NCI-H1694 treated with DMSO at 0.1 percent for 48 hours (cell line): ENCODE data around the gene PRPSAP1.

Source experiments
- DNase-seq: peaks from one replicate; lab custom pipeline; 2025; lab: John Stamatoyannopoulos, UW

PRPSAP1 gene

GRCh38 chr17:76383546-76384221 is 30.0 kb upstream of the PRPSAP1 start:
- DNase-seq: peak; percentile 13

GRCh38 chr17:76382803-76383545 is 29.3 kb upstream of the PRPSAP1 start:
- DNase-seq: no peak

- no peak for DNase-seq
Measured at GRCh38 chr17:76382351-76382802, 28.7 kb upstream of the PRPSAP1 start.

GRCh38 chr17:76381633-76382350 is 28.1 kb upstream of the PRPSAP1 start:
- DNase-seq: no peak

- no peak for DNase-seq
Measured at GRCh38 chr17:76379646-76380376, 26.1 kb upstream of the PRPSAP1 start.

GRCh38 chr17:76379275-76379641 is 25.5 kb upstream of the PRPSAP1 start:
- DNase-seq: no peak

GRCh38 chr17:76378548-76379274 is 25.0 kb upstream of the PRPSAP1 start:
- DNase-seq: no peak

- no peak for DNase-seq
Measured at GRCh38 chr17:76376318-76377133, 22.8 kb upstream of the PRPSAP1 start.

- DNase-seq: no peak
Measured at GRCh38 chr17:76371656-76372628, 18.2 kb upstream of the PRPSAP1 start.

- DNase-seq: no peak
Measured at GRCh38 chr17:76370261-76370993, 16.7 kb upstream of the PRPSAP1 start.

GRCh38 chr17:76369804-76370203 is 16.1 kb upstream of the PRPSAP1 start:
- DNase-seq: no peak

- DNase-seq: no peak
Measured at GRCh38 chr17:76369379-76369778, 15.7 kb upstream of the PRPSAP1 start.

- no peak for DNase-seq
Measured at GRCh38 chr17:76368545-76368944, 14.8 kb upstream of the PRPSAP1 start.

GRCh38 chr17:76367642-76368041 is 13.9 kb upstream of the PRPSAP1 start:
- DNase-seq: no peak

- DNase-seq: no peak
Measured at GRCh38 chr17:76366247-76366646, 12.5 kb upstream of the PRPSAP1 start.

- DNase-seq: no peak
Measured at GRCh38 chr17:76365256-76365903, 11.7 kb upstream of the PRPSAP1 start.

GRCh38 chr17:76363107-76363842 is 9.6 kb upstream of the PRPSAP1 start:
- no peak for DNase-seq

- no peak for DNase-seq
Measured at GRCh38 chr17:76360461-76360860, 6.7 kb upstream of the PRPSAP1 start.
